BJ (cell line): ENCODE results near the gene NIPA2. TPM values are rescaled to one million over a fixed set of nuclear protein-coding genes. Genes with fewer than 3 reads are reported as not detected.

Source experiments
- CTCF ChIA-PET: fragments of 350-600 bp; formaldehyde crosslinking; extraction: SDS; loops from one replicate; lab custom pipeline; 2021; ENCODE audit warnings: antibody characterized with exemption, inconsistent platforms; lab: Yijun Ruan, JAX
- POLR2A ChIA-PET: fragments of 300-600 bp; sonication (Branson Sonifier 250); formaldehyde crosslinking; extraction: SDS; loops from one replicate; lab custom pipeline; 2021; ENCODE audit warnings: antibody characterized with exemption; lab: Charles Lee
- DNase-seq: peaks from one replicate; pipeline ENCODE4 v3.0.0-alpha.2; 2011; ENCODE audit warnings: low read depth
- H3K27me3 ChIP-seq: 2 replicates; pipeline ENCODE4 v1.6.0; 2011; ENCODE audit warnings: low read length; ENCODE audit not compliant: control insufficient read depth, insufficient read depth
- H3K36me3 ChIP-seq: 2 replicates; pipeline ENCODE4 v1.5.1; 2011; ENCODE audit warnings: low read length; ENCODE audit not compliant: control insufficient read depth, insufficient read depth
- H3K4me3 ChIP-seq: 2 replicates; pipeline ENCODE4 v1.5.1; 2011; ENCODE audit warnings: low read depth, mild to moderate bottlenecking, control low read depth, low read length
- CTCF ChIP-seq: IDR thresholded peaks from 2 replicates; pipeline ENCODE4 v1.5.1; 2011; ENCODE audit warnings: low read depth, mild to moderate bottlenecking, control low read depth, inconsistent platforms, low read length, moderate library complexity; ENCODE audit not compliant: insufficient read depth
- polyA plus RNA-seq: library from polyadenylated mRNA; depleted of rRNA; stranded (reverse); fragments of >200 nt; gene quantifications from 2 replicates; pipeline ENCODE4 v1.2.3, GENCODE V29; 2011

Gene NIPA2
- polyA plus RNA-seq, 1 experiment, result 46.6 TPM

GRCh38 chr15:22902046-22902445 is 63.6 kb downstream of the NIPA2 start:
- no peak for DNase-seq
- H3K27me3 ChIP-seq, result no peaks in the 10 kb centered on the region
- no peak overlapping the region for H3K4me3 ChIP-seq
- CTCF ChIA-PET, result interaction anchor here (1.5 kb wide), 1 partner anchor 23 kb away, joined by 3 read pairs; no protein-coding TSS in a partner anchor
- POLR2A ChIA-PET, result no interaction called here
- H3K36me3 ChIP-seq, result peaks cover 32% of the 10 kb centered on the region
- no peak for TF ChIP-seq CTCF

GRCh38 chr15:22902578-22902977 is 64.1 kb downstream of the NIPA2 start:
- ChIA-PET CTCF (interaction anchor here (1.1 kb wide), 1 partner anchor 33 kb away, joined by 3 read pairs; no protein-coding TSS in a partner anchor), POLR2A (no interaction called here)
- H3K4me3 ChIP-seq, result no peak overlapping the region
- peaks cover 36% of the 10 kb centered on the region for H3K36me3 ChIP-seq
- H3K27me3 ChIP-seq, result no peaks in the 10 kb centered on the region
- TF ChIP-seq CTCF, result no peak
- no peak for DNase-seq

GRCh38 chr15:22902981-22903380 is 64.5 kb downstream of the NIPA2 start:
- no peak for TF ChIP-seq CTCF
- ChIA-PET CTCF (interaction anchor here (1.1 kb wide), 1 partner anchor 33 kb away, joined by 3 read pairs; no protein-coding TSS in a partner anchor), POLR2A (no interaction called here)
- no peak overlapping the region for H3K4me3 ChIP-seq
- no peaks in the 10 kb centered on the region for H3K27me3 ChIP-seq
- DNase-seq, result no peak
- peaks cover 39% of the 10 kb centered on the region for H3K36me3 ChIP-seq

GRCh38 chr15:22903427-22903826 is 65.0 kb downstream of the NIPA2 start:
- DNase-seq, result no peak
- no peak for TF ChIP-seq CTCF
- ChIA-PET POLR2A (no interaction called here), CTCF (interaction anchor here (1.1 kb wide), 1 partner anchor 32 kb away, joined by 3 read pairs; no protein-coding TSS in a partner anchor)
- Histone ChIP-seq H3K4me3 (no peak overlapping the region), H3K27me3 (no peaks in the 10 kb centered on the region), H3K36me3 (peaks cover 41% of the 10 kb centered on the region)

- Histone ChIP-seq H3K27me3 (no peaks in the 10 kb centered on the region), H3K4me3 (no peak overlapping the region), H3K36me3 (peaks cover 41% of the 10 kb centered on the region)
- DNase-seq, result no peak
- ChIA-PET CTCF (no interaction called here), POLR2A (no interaction called here)
- no peak for TF ChIP-seq CTCF
These were observed 65.6 kb downstream of the NIPA2 start for GRCh38 chr15:22903961-22904534.
